CD8-positive, alpha-beta memory T cell (primary cell): Measurements from ENCODE around the gene SLC37A1. TPM values are rescaled to one million over a fixed set of nuclear protein-coding genes. Genes with fewer than 3 reads are reported as not detected.
A peak's percentile ranks its signal among the peaks of the same experiment; 100 is the strongest.

Source experiments
- CTCF ChIA-PET: fragments of 350-600 bp; sonication (Branson Sonifier 250); formaldehyde crosslinking; loops from one replicate; lab custom pipeline; 2021; ENCODE audit warnings: antibody characterized with exemption; lab: Charles Lee
- POLR2A ChIA-PET: fragments of 350-600 bp; sonication (Branson Sonifier 250); formaldehyde crosslinking; loops from one replicate; lab custom pipeline; 2021; ENCODE audit warnings: antibody characterized with exemption; lab: Charles Lee
- DNase-seq, 5 donors: peaks; one replicate each; pipeline versions ENCODE4 v3.0.0 to v3.0.0-alpha.2; 2020 to 2022; ENCODE audit warnings: mixed read lengths in 1 of 5
- H3K27ac ChIP-seq: one replicate; pipeline ENCODE4 v1.7.0; 2013; ENCODE audit warnings: low read depth, mild to moderate bottlenecking, low read length, moderate library complexity
- H3K27me3 ChIP-seq: 2 replicates; pipeline ENCODE4 v1.7.0; 2013; ENCODE audit warnings: low read length, mild to moderate bottlenecking; ENCODE audit not compliant: insufficient read depth, poor library complexity, severe bottlenecking
- H3K36me3 ChIP-seq: 2 replicates; pipeline ENCODE4 v1.7.0; 2013; ENCODE audit warnings: mild to moderate bottlenecking, low read length, moderate library complexity; ENCODE audit not compliant: insufficient read depth
- H3K4me1 ChIP-seq: 2 replicates; pipeline ENCODE4 v1.7.0; 2013; ENCODE audit warnings: mild to moderate bottlenecking, low read length, moderate library complexity; ENCODE audit not compliant: insufficient read depth
- H3K4me3 ChIP-seq: 2 replicates; pipeline ENCODE4 v1.7.0; 2013; ENCODE audit warnings: mild to moderate bottlenecking, low read length
- H3K9me3 ChIP-seq: 2 replicates; pipeline ENCODE4 v1.7.0; 2013; ENCODE audit warnings: mild to moderate bottlenecking, low read length
- H3K27ac Mint-ChIP-seq, 8 donors: one replicate each; pipeline ENCODE4 v1.8.0; 2020 to 2021; ENCODE audit warnings: mixed read lengths in 8 of 8, mild to moderate bottlenecking in 6 of 8, inconsistent platforms in 3 of 8, moderate library complexity in 3 of 8
- H3K27me3 Mint-ChIP-seq, 2 donors: one replicate each; pipeline ENCODE4 v1.8.0; 2020 to 2021; ENCODE audit warnings: mixed read lengths in 2 of 2, mild to moderate bottlenecking in 1 of 2, moderate library complexity in 1 of 2
- H3K36me3 Mint-ChIP-seq, 3 donors: one replicate each; pipeline ENCODE4 v1.8.0; 2020 to 2021; ENCODE audit warnings: mixed read lengths in 3 of 3, inconsistent platforms in 1 of 3, mild to moderate bottlenecking in 1 of 3
- H3K4me1 Mint-ChIP-seq, 3 donors: one replicate each; pipeline ENCODE4 v1.8.0; 2020 to 2021; ENCODE audit warnings: mixed read lengths in 3 of 3, inconsistent platforms in 1 of 3, mild to moderate bottlenecking in 1 of 3
- H3K4me3 Mint-ChIP-seq, 7 donors: one replicate each; pipeline ENCODE4 v1.8.0; 2020 to 2021; ENCODE audit warnings: mixed read lengths in 7 of 7, mild to moderate bottlenecking in 6 of 7, moderate library complexity in 4 of 7, inconsistent platforms in 2 of 7
- H3K9me3 Mint-ChIP-seq, 5 donors: one replicate each; pipeline ENCODE4 v1.8.0; 2020 to 2022; ENCODE audit warnings: mixed read lengths in 5 of 5, mild to moderate bottlenecking in 3 of 5, moderate library complexity in 2 of 5, inconsistent platforms in 1 of 5
- polyA plus RNA-seq: library from polyadenylated mRNA; unstranded; fragments of 300-500 nt; fragmentation: Illumina TruSeq; gene quantifications from one replicate; pipeline ENCODE4 v1.2.3, GENCODE V29; 2021
- total RNA-seq, 2 experiments: library from RNA; stranded (reverse); gene quantifications; one replicate each; pipeline ENCODE4 v1.2.3, GENCODE V29; 2021

SLC37A1 gene
- total and polyA plus RNA-seq, 3 experiments from 2014 or later, result 6.5 to 16.9 (median 16.6) TPM

DNA sequence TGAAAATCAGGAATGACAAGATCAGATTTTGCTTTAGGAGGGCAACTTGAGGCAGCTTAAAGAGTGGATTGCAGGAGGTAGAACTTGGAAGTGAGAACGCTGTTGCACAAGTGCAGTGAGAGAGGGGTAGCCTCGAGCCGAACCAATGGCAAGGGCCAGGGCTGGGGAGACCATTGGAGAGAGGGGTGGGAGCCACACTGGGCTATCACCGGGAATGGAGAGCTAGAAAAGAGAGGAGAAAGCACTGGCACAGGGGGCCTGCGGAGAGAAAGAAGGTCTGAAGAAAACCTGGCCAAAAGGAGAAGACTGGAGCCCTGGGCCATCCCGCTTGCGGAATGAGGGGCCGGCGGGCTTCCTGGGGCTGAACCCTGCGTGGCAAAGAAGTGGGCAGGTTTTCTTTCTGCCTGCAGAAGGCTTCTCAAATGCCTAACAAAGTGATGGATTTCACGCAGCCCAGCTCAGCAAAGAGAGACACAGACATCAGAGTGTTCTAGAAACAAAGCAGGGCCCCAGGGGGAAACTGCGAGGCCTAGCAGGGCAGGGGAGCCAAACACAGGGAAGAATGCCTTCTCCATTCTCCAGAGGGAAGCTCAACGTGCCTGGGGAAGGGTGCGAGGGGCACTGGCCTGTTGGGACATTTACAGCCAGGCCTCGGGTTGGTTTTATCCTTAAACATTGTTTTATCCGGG lies 1.2 kb upstream of the SLC37A1 start:
- peaks cover 21 to 40% (median 33%) of the 10 kb centered on the region in 3 donors for H3K4me1 Mint-ChIP-seq
- POLR2A ChIA-PET, result no interaction called here

DNA sequence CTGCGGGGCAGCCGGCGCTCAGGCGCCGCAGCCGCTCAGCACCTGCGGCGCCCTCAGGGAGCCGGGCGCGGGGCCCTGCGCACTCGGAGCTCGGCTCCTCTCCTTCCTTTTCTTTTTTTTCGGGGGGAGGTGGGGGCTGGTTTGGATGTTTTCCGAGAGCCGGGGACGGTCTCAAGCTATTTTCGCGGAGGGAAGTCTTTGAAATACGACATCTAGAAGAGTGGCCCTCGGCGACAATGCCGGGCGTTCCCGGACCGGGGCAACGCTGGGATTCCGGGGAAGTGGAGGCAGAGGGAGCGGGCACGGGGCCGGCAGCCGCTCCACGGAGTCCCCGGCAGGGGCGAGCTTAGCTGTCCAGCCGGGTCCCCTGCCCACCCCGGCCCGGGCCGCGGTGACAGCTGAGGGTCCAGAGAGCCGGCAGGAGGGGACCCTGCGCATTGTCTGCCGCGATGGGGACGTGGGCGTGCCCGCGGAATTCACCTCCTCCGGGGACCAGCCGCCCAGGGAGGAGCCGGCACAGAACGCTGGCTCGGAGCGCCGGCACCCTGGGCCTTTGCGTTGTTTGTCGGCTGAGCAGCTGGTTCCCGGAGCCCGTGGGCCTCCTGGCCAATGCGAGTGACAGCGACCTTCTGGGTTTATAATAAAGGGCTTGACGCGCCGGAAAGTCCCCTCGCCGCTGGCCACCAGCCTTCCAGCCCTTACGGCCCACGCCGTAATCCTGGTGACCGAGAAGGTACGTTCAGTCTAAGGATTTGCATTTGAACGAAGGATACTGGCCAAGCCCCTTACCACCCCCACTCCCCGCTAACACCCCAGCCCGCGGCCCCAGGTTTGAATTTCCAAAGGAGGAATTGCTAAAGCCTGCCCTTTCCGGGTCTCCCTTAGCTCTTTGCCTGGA lies 582 bp downstream of the SLC37A1 start:
- H3K9me3 Mint-ChIP-seq, result no peaks in the 10 kb centered on the region
- Histone ChIP-seq H3K9me3 (no peaks in the 10 kb centered on the region), H3K27me3 (no peaks in the 10 kb centered on the region), H3K4me3 (peak overlapping the region; percentile 47), H3K4me1 (peaks cover 21% of the 10 kb centered on the region), H3K36me3 (peaks cover 18% of the 10 kb centered on the region), H3K27ac (peak overlapping the region; percentile 58)
- POLR2A ChIA-PET, result interaction anchor here (0.5 to 2.9 kb wide), 5 partner anchors 13 to 398 kb away, joined by 3 to 20 read pairs (median 4); partner anchors contain the start of gene UBASH3A
- peak overlapping the region; percentile 84 to 97 (median 89) for H3K4me3 Mint-ChIP-seq
- H3K4me1 Mint-ChIP-seq, result peaks cover 24 to 58% (median 47%) of the 10 kb centered on the region in 3 donors
- peak; percentile 38 to 70 (median 45) for DNase-seq
- no peaks in the 10 kb centered on the region for H3K27me3 Mint-ChIP-seq
- peaks cover 0 to 31% (median 3%) of the 10 kb centered on the region in 3 donors for H3K36me3 Mint-ChIP-seq
- H3K27ac Mint-ChIP-seq, result peak overlapping the region; percentile 51 to 96 (median 88)
- CTCF ChIA-PET, result interaction anchor here (1.0 to 1.9 kb wide), 2 partner anchors 13 to 48 kb away, joined by 4 to 6 read pairs; no protein-coding TSS in a partner anchor

More for the DNA sequence above, 1.2 kb upstream of the SLC37A1 start:
- no peaks in the 10 kb centered on the region for H3K9me3 ChIP-seq
- no peaks in the 10 kb centered on the region for H3K9me3 Mint-ChIP-seq
- H3K4me3 Mint-ChIP-seq, result peak overlapping the region; percentile 82 to 92 (median 87)
- H3K27ac Mint-ChIP-seq, result peak overlapping the region in 7 of 8 donors; percentile 8 to 92 (median 78)
- H3K27me3 ChIP-seq, result no peaks in the 10 kb centered on the region
- H3K4me3 ChIP-seq, result no peak overlapping the region
- peaks cover 21% of the 10 kb centered on the region for H3K4me1 ChIP-seq
- CTCF ChIA-PET, result interaction anchor here (1.4 kb wide), 1 partner anchor 46 kb away, joined by 3 read pairs; no protein-coding TSS in a partner anchor
- no peaks in the 10 kb centered on the region for H3K27me3 Mint-ChIP-seq
- H3K27ac ChIP-seq, result no peak overlapping the region
- H3K36me3 Mint-ChIP-seq, result peaks cover 0 to 14% (median 3%) of the 10 kb centered on the region in 3 donors
- no peak for DNase-seq
- H3K36me3 ChIP-seq, result peaks cover 6% of the 10 kb centered on the region

GRCh38 chr21:42514883-42515228 lies 1.2 kb downstream of the SLC37A1 start:
- H3K36me3 ChIP-seq, result peaks cover 20% of the 10 kb centered on the region
- POLR2A ChIA-PET, result interaction anchor here (2.9 kb wide), 1 partner anchor 12 kb away, joined by 20 read pairs; no protein-coding TSS in a partner anchor
- H3K27ac Mint-ChIP-seq, result peak overlapping the region; percentile 51 to 91 (median 84)
- H3K36me3 Mint-ChIP-seq, result peaks cover 3 to 37% (median 4%) of the 10 kb centered on the region in 3 donors
- no peaks in the 10 kb centered on the region for H3K9me3 ChIP-seq
- DNase-seq, result no peak
- peak overlapping the region; percentile 58 for H3K27ac ChIP-seq
- H3K4me3 Mint-ChIP-seq, result peak overlapping the region; percentile 84 to 97 (median 89)
- peak overlapping the region; percentile 47 for H3K4me3 ChIP-seq
- peaks cover 28 to 64% (median 53%) of the 10 kb centered on the region in 3 donors for H3K4me1 Mint-ChIP-seq
- H3K27me3 Mint-ChIP-seq, result no peaks in the 10 kb centered on the region
- no peaks in the 10 kb centered on the region for H3K27me3 ChIP-seq
- H3K4me1 ChIP-seq, result peaks cover 21% of the 10 kb centered on the region
- no peaks in the 10 kb centered on the region for H3K9me3 Mint-ChIP-seq
- CTCF ChIA-PET, result interaction anchor here (1.9 kb wide), 1 partner anchor 48 kb away, joined by 4 read pairs; no protein-coding TSS in a partner anchor

DNA sequence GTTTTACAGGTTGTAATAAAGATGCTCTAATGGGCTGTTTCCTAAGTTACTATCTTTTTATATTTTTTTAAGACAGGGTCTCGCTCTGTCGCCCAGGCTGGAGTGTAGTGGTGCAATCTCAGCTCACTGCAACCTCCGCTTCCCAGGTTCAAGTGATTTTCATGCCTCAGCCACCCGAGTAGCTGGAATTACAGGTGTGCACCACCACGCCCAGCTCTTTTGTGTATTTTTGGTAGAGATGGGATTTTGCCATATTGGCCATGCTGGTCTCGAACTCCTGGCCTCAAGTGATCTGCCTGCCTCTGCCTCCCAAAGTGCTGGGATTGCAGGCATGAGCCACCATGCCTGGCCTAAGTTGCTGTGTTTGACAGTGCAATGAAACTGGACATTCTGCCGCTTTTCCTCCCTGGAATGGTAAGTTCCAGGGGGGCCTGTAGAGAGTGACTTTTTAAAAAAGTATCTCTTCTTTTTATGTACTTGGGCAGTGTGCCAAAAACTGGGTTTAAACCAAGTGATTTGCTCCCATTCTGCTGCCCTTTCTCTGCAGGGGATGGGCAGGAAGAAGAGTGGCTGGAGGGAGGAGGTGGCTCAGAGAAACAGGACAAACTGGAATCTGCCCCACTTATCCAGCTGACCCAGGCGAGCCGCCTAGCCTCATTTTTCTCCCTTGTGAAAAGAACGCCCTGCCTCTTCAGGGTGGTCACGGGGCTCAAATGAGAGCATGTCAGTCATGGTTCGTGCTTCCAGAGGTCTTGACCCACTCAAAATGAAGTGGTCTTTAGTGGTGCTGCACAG lies 2.3 kb downstream of the SLC37A1 start:
- Histone ChIP-seq H3K27ac (no peak overlapping the region), H3K4me3 (peak overlapping the region; percentile 47), H3K36me3 (peaks cover 30% of the 10 kb centered on the region), H3K9me3 (no peaks in the 10 kb centered on the region), H3K27me3 (no peaks in the 10 kb centered on the region), H3K4me1 (peaks cover 21% of the 10 kb centered on the region)
- ChIA-PET POLR2A (interaction anchor here (2.9 kb wide), 1 partner anchor 11 kb away, joined by 20 read pairs; no protein-coding TSS in a partner anchor), CTCF (interaction anchor here (1.3 kb wide), 1 partner anchor 12 kb away, joined by 4 read pairs; no protein-coding TSS in a partner anchor)
- Mint-ChIP-seq H3K36me3 (peaks cover 3 to 48% (median 13%) of the 10 kb centered on the region in 3 donors), H3K4me1 (peaks cover 34 to 70% (median 62%) of the 10 kb centered on the region in 3 donors), H3K4me3 (peak overlapping the region; percentile 52 to 93 (median 89)), H3K27ac (peak overlapping the region in 5 of 8 donors; percentile 12 to 90 (median 51)), H3K27me3 (no peaks in the 10 kb centered on the region), H3K9me3 (no peaks in the 10 kb centered on the region)
- DNase-seq, result no peak

DNA sequence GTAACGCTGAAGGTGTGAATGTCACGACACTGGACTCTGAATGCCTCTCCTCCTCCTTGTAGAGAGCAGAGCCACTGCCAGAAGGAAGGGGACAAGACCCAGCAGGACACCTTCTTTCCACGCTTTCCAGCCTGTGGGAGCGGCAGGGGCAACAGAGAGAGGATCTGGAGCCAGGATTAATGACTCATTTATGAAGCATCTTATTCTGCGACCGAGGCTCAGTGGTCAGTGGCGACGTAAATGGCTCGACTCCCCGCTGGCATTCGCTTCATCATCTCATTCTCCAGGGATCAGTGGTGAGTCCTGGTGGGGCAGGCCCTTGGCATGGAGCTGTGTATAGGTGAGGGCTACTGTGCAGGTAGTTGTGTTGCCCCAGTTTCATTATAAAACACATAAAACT lies 4.6 kb downstream of the SLC37A1 start:
- Histone ChIP-seq H3K4me1 (peaks cover 17% of the 10 kb centered on the region), H3K9me3 (no peaks in the 10 kb centered on the region), H3K27me3 (no peaks in the 10 kb centered on the region), H3K36me3 (peaks cover 44% of the 10 kb centered on the region), H3K27ac (no peak overlapping the region), H3K4me3 (no peak overlapping the region)
- H3K36me3 Mint-ChIP-seq, result peaks cover 3 to 69% (median 20%) of the 10 kb centered on the region in 3 donors
- no peaks in the 10 kb centered on the region for H3K9me3 Mint-ChIP-seq
- peak overlapping the region in 2 of 8 donors; percentile 47 to 66 for H3K27ac Mint-ChIP-seq
- CTCF ChIA-PET, result no interaction called here
- H3K27me3 Mint-ChIP-seq, result no peaks in the 10 kb centered on the region
- H3K4me1 Mint-ChIP-seq, result peaks cover 35 to 69% (median 58%) of the 10 kb centered on the region in 3 donors
- H3K4me3 Mint-ChIP-seq, result peak overlapping the region in 1 of 7 donors; percentile 60
- POLR2A ChIA-PET, result no interaction called here
- no peak for DNase-seq

- peak overlapping the region in 2 of 7 donors; percentile 60 to 72 for H3K4me3 Mint-ChIP-seq
- peaks cover 35 to 71% (median 58%) of the 10 kb centered on the region in 3 donors for H3K4me1 Mint-ChIP-seq
- Histone ChIP-seq H3K36me3 (peaks cover 44% of the 10 kb centered on the region), H3K27ac (no peak overlapping the region), H3K27me3 (no peaks in the 10 kb centered on the region), H3K9me3 (no peaks in the 10 kb centered on the region), H3K4me3 (no peak overlapping the region), H3K4me1 (peaks cover 15% of the 10 kb centered on the region)
- H3K27me3 Mint-ChIP-seq, result no peaks in the 10 kb centered on the region
- CTCF ChIA-PET, result no interaction called here
- H3K36me3 Mint-ChIP-seq, result peaks cover 3 to 71% (median 21%) of the 10 kb centered on the region in 3 donors
- H3K9me3 Mint-ChIP-seq, result no peaks in the 10 kb centered on the region
- POLR2A ChIA-PET, result no interaction called here
- H3K27ac Mint-ChIP-seq, result peak overlapping the region in 1 of 8 donors; percentile 75
- no peak for DNase-seq
These were observed 5.0 kb downstream of the SLC37A1 start for GRCh38 chr21:42518626-42519025.

- Histone ChIP-seq H3K27ac (no peak overlapping the region), H3K4me3 (no peak overlapping the region), H3K4me1 (peaks cover 10% of the 10 kb centered on the region), H3K27me3 (no peaks in the 10 kb centered on the region), H3K9me3 (no peaks in the 10 kb centered on the region), H3K36me3 (peaks cover 44% of the 10 kb centered on the region)
- ChIA-PET POLR2A (no interaction called here), CTCF (no interaction called here)
- H3K4me1 Mint-ChIP-seq, result peaks cover 43 to 77% (median 64%) of the 10 kb centered on the region in 3 donors
- no peaks in the 10 kb centered on the region for H3K9me3 Mint-ChIP-seq
- peaks cover 3 to 81% (median 21%) of the 10 kb centered on the region in 3 donors for H3K36me3 Mint-ChIP-seq
- DNase-seq, result no peak
- no peaks in the 10 kb centered on the region for H3K27me3 Mint-ChIP-seq
- H3K27ac Mint-ChIP-seq, result peak overlapping the region in 3 of 8 donors; percentile 8 to 79 (median 72)
- no peak overlapping the region for H3K4me3 Mint-ChIP-seq
These were observed 7.1 kb downstream of the SLC37A1 start for GRCh38 chr21:42520628-42521253.
